ENCODE results near the gene ANO2. TPM values are rescaled to one million over a fixed set of nuclear protein-coding genes. Genes with fewer than 3 reads are reported as not detected.

ANO2 gene
- total and polyA plus RNA-seq, 4 donors = 2.4 to 30.8 (median 27.8) TPM; not detected in 1

DNA sequence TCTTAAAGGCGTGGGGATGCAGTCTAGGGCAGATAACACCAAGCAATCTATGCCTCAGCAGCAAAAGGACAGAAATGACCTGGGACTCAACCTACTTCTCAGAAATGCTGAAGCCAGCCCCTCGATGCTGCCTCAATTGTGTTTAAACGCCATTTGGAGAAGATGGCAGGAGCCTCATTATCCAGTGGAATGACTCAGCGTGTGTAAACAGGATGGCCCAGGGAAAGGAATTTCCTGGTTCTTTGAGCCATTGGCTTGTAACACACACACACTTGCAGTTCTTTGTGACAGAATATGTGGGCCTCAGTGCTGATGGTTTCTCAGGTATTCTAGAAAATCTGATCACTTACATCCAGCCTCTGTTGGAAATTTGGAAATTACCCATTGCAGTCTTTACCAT lies 358.9 kb downstream of the ANO2 start:
- WGBS, 2 donors = 70 to 78% methylated on average over 4 of the region's 4 CpGs
- H3K27ac ChIP-seq (ENCODE audit: low read depth in 1 of 2, low read length in 2 of 2) = no peak overlapping the region
- H3K9me3 ChIP-seq (ENCODE audit: control insufficient read depth, low read length) = no peaks in the 10 kb centered on the region
- intact Hi-C loops (cut with DNase I) = no loop called here
- DNase-seq (no peak), ATAC-seq (ENCODE audit: low FRiP score) (no peak)
- H3K4me3 ChIP-seq (ENCODE audit: low read length in 2 of 2) = no peak overlapping the region
- H3K36me3 ChIP-seq (ENCODE audit: control insufficient read depth in 1 of 2, insufficient read depth in 2 of 2, low read length in 1 of 2) = no peaks in the 10 kb centered on the region
- no peaks in the 10 kb centered on the region for H3K4me1 ChIP-seq (ENCODE audit: control insufficient read depth in 1 of 2, insufficient read depth in 2 of 2, low read length in 2 of 2)
- H3K27me3 ChIP-seq (ENCODE audit: control insufficient read depth in 1 of 2, insufficient read depth in 2 of 2, low read length in 1 of 2) = no peaks in the 10 kb centered on the region

DNA sequence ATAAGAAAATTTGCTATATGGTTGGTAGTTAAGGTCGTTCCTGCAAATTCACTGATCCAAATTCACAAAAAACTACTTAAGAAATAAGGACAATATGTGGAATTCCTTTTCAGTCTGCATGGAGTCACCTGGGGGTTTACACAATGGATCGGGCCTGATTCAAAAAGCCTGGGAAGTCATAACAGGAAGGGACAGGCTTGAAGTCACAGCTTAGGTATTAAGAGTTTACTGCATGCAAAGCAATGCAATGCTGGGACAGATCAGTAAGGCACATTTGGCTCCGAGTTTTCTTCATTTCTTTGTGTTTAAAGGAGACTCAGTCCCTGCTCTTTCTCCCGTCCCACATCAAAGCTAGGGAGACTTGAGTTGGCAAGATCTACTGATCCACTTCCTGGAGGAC lies 359.9 kb downstream of the ANO2 start:
- ATAC-seq (ENCODE audit: low FRiP score) (no peak), DNase-seq (no peak)
- Histone ChIP-seq H3K27me3 (ENCODE audit: control insufficient read depth in 1 of 2, insufficient read depth in 2 of 2, low read length in 1 of 2) (no peaks in the 10 kb centered on the region), H3K27ac (ENCODE audit: low read depth in 1 of 2, low read length in 2 of 2) (no peak overlapping the region), H3K9me3 (ENCODE audit: control insufficient read depth, low read length) (no peaks in the 10 kb centered on the region), H3K36me3 (ENCODE audit: control insufficient read depth in 1 of 2, insufficient read depth in 2 of 2, low read length in 1 of 2) (no peaks in the 10 kb centered on the region), H3K4me1 (ENCODE audit: control insufficient read depth in 1 of 2, insufficient read depth in 2 of 2, low read length in 2 of 2) (no peaks in the 10 kb centered on the region), H3K4me3 (ENCODE audit: low read length in 2 of 2) (no peak overlapping the region)
- WGBS, 2 donors = 83 to 85% methylated on average over 4 of the region's 4 CpGs
- intact Hi-C loops (cut with DNase I) = no loop called here

DNA sequence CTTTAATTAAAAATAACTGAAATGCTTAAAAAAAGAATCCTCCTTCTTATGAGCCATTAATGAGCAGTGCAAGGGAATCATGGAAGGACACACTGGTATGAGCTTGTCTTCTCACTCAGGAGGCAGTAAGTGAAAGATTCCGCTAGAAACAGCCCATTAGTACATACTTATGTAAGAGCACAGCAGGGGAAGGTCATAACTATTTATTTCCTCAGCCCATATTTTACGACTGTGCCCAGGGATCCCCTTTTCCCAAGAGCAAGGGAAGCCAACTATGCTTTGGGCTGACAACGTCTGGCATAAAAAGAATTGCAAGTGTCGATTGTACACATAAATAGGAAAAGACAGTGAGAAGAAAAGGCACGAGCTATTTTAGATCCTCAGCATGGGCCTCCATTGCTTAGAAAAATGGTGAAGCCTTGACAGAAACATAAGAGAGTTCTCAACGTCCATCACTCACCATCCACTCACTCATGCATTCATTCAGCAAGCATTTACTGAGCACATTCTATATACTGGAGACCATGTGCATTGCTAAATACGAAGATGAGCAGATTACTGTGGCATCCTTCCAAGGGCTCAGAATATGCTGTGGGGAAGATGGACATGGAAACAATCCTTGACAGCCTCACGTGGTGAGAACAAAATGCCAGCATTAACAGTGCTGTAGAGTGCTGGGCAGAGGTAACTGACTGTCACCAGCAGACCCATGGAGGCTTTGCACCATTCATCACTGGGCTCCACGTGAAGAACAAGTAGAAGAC lies 360.5 kb downstream of the ANO2 start:
- intact Hi-C loops (cut with DNase I) = no loop called here
- Histone ChIP-seq H3K4me3 (ENCODE audit: low read length in 2 of 2) (no peak overlapping the region), H3K4me1 (ENCODE audit: control insufficient read depth in 1 of 2, insufficient read depth in 2 of 2, low read length in 2 of 2) (no peaks in the 10 kb centered on the region), H3K9me3 (ENCODE audit: control insufficient read depth, low read length) (no peaks in the 10 kb centered on the region), H3K27ac (ENCODE audit: low read depth in 1 of 2, low read length in 2 of 2) (no peak overlapping the region), H3K27me3 (ENCODE audit: control insufficient read depth in 1 of 2, insufficient read depth in 2 of 2, low read length in 1 of 2) (no peaks in the 10 kb centered on the region), H3K36me3 (ENCODE audit: control insufficient read depth in 1 of 2, insufficient read depth in 2 of 2, low read length in 1 of 2) (no peaks in the 10 kb centered on the region)
- WGBS, 2 donors = 75 to 82% methylated on average over 9 of the region's 9 CpGs
- DNase-seq = no peak
- no peak for ATAC-seq (ENCODE audit: low FRiP score)

DNA sequence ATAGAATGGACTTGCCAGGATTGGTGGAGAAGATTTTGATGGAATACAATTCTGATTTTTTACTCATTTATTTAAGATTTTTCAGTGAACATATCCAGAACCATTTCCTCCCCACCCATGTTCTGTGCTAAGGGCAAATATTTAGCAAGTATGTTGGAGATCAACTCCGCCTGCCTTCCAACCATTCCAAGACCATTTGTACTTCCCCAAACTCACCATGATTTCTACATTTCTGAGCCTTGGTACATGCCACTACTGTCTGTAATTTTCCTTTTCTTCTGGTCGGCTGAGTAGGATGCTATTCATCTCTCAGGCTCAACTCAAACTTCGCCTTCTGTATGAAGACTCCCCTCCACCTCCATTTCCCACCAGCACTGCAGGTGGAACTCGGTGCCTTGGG lies 362.5 kb downstream of the ANO2 start:
- Histone ChIP-seq H3K4me3 (ENCODE audit: low read length in 2 of 2) (no peak overlapping the region), H3K4me1 (ENCODE audit: control insufficient read depth in 1 of 2, insufficient read depth in 2 of 2, low read length in 2 of 2) (no peaks in the 10 kb centered on the region), H3K36me3 (ENCODE audit: control insufficient read depth in 1 of 2, insufficient read depth in 2 of 2, low read length in 1 of 2) (no peaks in the 10 kb centered on the region), H3K9me3 (ENCODE audit: control insufficient read depth, low read length) (no peaks in the 10 kb centered on the region), H3K27ac (ENCODE audit: low read depth in 1 of 2, low read length in 2 of 2) (no peak overlapping the region), H3K27me3 (ENCODE audit: control insufficient read depth in 1 of 2, insufficient read depth in 2 of 2, low read length in 1 of 2) (no peaks in the 10 kb centered on the region)
- 87 to 96% methylated on average over 4 of the region's 4 CpGs for WGBS, 2 donors
- intact Hi-C loops (cut with DNase I) = no loop called here
- DNase-seq (no peak), ATAC-seq (ENCODE audit: low FRiP score) (no peak)

DNA sequence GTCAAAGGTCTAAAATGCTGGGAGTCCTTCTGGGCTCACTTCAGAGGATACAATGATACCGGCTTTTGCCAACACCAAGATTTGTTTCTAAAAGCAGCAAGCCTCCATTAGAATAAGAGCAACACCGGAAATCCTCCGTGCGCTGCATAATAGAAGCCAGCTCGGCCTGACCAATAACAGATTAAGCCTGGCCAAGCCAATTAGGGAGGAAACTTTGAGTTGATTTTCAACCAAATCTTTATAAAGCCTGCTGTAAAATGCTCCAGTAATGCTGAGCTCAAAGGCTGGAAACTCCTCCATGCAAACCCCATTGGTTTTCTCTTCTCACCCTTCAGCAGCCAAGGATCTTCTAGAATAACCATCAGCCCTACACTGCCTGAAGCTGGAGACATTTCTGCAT lies 363.0 kb downstream of the ANO2 start:
- ATAC-seq (ENCODE audit: low FRiP score) (peak; percentile 68), DNase-seq (no peak)
- Histone ChIP-seq H3K4me3 (ENCODE audit: low read length in 2 of 2) (no peak overlapping the region), H3K27me3 (ENCODE audit: control insufficient read depth in 1 of 2, insufficient read depth in 2 of 2, low read length in 1 of 2) (no peaks in the 10 kb centered on the region), H3K36me3 (ENCODE audit: control insufficient read depth in 1 of 2, insufficient read depth in 2 of 2, low read length in 1 of 2) (no peaks in the 10 kb centered on the region), H3K27ac (ENCODE audit: low read depth in 1 of 2, low read length in 2 of 2) (no peak overlapping the region), H3K4me1 (ENCODE audit: control insufficient read depth in 1 of 2, insufficient read depth in 2 of 2, low read length in 2 of 2) (no peaks in the 10 kb centered on the region), H3K9me3 (ENCODE audit: control insufficient read depth, low read length) (no peaks in the 10 kb centered on the region)
- intact Hi-C loops (cut with DNase I) = no loop called here
- WGBS, 2 donors = 44 to 53% methylated on average over 5 of the region's 5 CpGs

DNA sequence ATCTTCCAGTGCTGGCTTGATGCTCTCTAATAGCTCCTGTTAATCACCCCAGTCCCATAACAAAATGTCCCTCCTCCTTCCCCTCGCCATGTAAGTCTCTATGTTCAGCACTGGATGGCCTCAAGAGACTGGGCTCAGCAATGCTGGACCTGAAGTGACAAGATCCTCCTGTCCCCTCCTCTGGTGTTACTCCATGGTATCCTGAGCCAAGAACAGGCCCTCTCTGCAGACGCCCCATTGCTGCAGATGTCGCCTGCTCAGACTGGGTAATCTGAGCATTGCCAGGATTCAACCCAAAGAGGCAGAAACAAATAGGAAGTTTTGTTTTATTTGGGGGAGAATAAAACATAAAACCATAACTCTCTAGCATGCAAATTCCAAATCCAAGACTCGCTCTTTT lies 363.4 kb downstream of the ANO2 start:
- no peak for DNase-seq
- no peaks in the 10 kb centered on the region for H3K36me3 ChIP-seq (ENCODE audit: control insufficient read depth in 1 of 2, insufficient read depth in 2 of 2, low read length in 1 of 2)
- no peaks in the 10 kb centered on the region for H3K9me3 ChIP-seq (ENCODE audit: control insufficient read depth, low read length)
- no peak overlapping the region for H3K27ac ChIP-seq (ENCODE audit: low read depth in 1 of 2, low read length in 2 of 2)
- WGBS, 2 donors = 61 to 72% methylated on average over 4 of the region's 4 CpGs
- no peaks in the 10 kb centered on the region for H3K27me3 ChIP-seq (ENCODE audit: control insufficient read depth in 1 of 2, insufficient read depth in 2 of 2, low read length in 1 of 2)
- H3K4me3 ChIP-seq (ENCODE audit: low read length in 2 of 2) = no peak overlapping the region
- H3K4me1 ChIP-seq (ENCODE audit: control insufficient read depth in 1 of 2, insufficient read depth in 2 of 2, low read length in 2 of 2) = no peaks in the 10 kb centered on the region
- ATAC-seq (ENCODE audit: low FRiP score) = no peak
- intact Hi-C loops (cut with DNase I) = no loop called here

DNA sequence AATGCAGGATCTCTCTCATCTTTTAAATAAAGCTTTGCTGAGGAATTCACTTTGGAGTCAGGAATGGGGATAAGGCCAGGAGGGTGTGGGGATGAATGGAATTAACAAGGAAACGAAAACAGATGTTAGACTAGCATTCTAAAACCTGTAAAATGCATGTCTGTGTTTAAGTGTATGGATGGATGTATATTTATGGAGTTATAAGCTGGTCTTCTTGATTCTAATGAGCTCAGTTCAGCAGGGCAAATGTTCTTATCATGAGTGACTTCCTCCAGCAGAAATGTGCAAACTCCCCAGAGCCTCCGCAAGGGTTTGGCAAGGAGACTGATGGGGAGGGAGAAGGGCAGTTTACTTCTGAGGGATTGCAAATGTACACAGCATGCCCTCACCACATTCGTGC lies 364.0 kb downstream of the ANO2 start:
- intact Hi-C loops (cut with DNase I) = no loop called here
- 33 to 46% methylated on average over 3 of the region's 3 CpGs for WGBS, 2 donors
- H3K36me3 ChIP-seq (ENCODE audit: control insufficient read depth in 1 of 2, insufficient read depth in 2 of 2, low read length in 1 of 2) = no peaks in the 10 kb centered on the region
- H3K27me3 ChIP-seq (ENCODE audit: control insufficient read depth in 1 of 2, insufficient read depth in 2 of 2, low read length in 1 of 2) = no peaks in the 10 kb centered on the region
- no peak for DNase-seq
- no peak overlapping the region for H3K4me3 ChIP-seq (ENCODE audit: low read length in 2 of 2)
- H3K27ac ChIP-seq (ENCODE audit: low read depth in 1 of 2, low read length in 2 of 2) = no peak overlapping the region
- no peaks in the 10 kb centered on the region for H3K9me3 ChIP-seq (ENCODE audit: control insufficient read depth, low read length)
- H3K4me1 ChIP-seq (ENCODE audit: control insufficient read depth in 1 of 2, insufficient read depth in 2 of 2, low read length in 2 of 2) = no peaks in the 10 kb centered on the region
- ATAC-seq (ENCODE audit: low FRiP score) = peak; percentile 25

DNA sequence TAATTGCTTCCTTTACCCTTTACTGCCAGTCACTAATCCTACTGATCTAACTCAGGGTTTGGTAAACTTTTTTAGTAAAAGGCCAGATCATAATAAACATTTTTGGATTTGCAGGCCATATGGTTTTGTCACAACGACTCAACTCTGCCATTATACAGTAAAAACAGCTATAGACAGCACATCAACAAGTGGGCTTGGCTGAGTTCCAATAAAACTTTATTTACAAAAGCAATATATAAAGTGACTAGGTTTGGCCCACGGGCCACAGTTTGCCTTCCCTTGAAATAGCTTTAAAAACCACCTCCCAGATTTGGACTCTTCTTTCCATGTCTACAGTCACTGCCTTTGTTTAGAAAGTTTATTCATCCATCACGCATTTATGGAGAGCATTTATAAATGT lies 366.3 kb downstream of the ANO2 start:
- Histone ChIP-seq H3K27me3 (ENCODE audit: control insufficient read depth in 1 of 2, insufficient read depth in 2 of 2, low read length in 1 of 2) (no peaks in the 10 kb centered on the region), H3K9me3 (ENCODE audit: control insufficient read depth, low read length) (no peaks in the 10 kb centered on the region), H3K36me3 (ENCODE audit: control insufficient read depth in 1 of 2, insufficient read depth in 2 of 2, low read length in 1 of 2) (no peaks in the 10 kb centered on the region), H3K4me1 (ENCODE audit: control insufficient read depth in 1 of 2, insufficient read depth in 2 of 2, low read length in 2 of 2) (no peaks in the 10 kb centered on the region), H3K27ac (ENCODE audit: low read depth in 1 of 2, low read length in 2 of 2) (no peak overlapping the region), H3K4me3 (ENCODE audit: low read length in 2 of 2) (no peak overlapping the region)
- ATAC-seq (ENCODE audit: low FRiP score) (no peak), DNase-seq (no peak)
- intact Hi-C loops (cut with DNase I) = no loop called here
- WGBS, 2 donors = 64 to 67% methylated on average over 3 of the region's 3 CpGs

DNA sequence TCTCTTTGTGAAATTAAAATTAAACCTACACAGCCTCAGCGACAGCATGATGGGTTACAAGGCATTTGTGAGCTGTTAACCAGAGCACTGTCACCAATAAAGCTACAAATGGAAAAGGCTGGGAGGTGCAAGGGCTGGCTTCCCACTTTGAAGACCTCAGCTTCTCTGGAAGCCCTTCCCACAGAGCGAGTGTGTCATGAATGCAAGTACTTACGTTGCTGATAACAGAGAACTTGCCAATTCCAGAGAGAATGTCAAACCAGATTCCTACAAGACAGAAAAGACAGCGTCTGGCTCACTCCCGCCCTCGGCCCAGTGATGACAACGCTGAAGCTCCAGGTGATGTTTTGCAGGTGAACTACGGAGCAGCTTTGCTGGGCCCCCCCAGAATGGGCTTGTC lies 367.3 kb downstream of the ANO2 start:
- intact Hi-C loops (cut with DNase I) = no loop called here
- H3K27ac ChIP-seq (ENCODE audit: low read depth in 1 of 2, low read length in 2 of 2) = no peak overlapping the region
- 90 to 91% methylated on average over 8 of the region's 8 CpGs for WGBS, 2 donors
- ATAC-seq (ENCODE audit: low FRiP score) (no peak), DNase-seq (no peak)
- H3K36me3 ChIP-seq (ENCODE audit: control insufficient read depth in 1 of 2, insufficient read depth in 2 of 2, low read length in 1 of 2) = no peaks in the 10 kb centered on the region
- no peaks in the 10 kb centered on the region for H3K4me1 ChIP-seq (ENCODE audit: control insufficient read depth in 1 of 2, insufficient read depth in 2 of 2, low read length in 2 of 2)
- H3K9me3 ChIP-seq (ENCODE audit: control insufficient read depth, low read length) = no peaks in the 10 kb centered on the region
- no peak overlapping the region for H3K4me3 ChIP-seq (ENCODE audit: low read length in 2 of 2)
- no peaks in the 10 kb centered on the region for H3K27me3 ChIP-seq (ENCODE audit: control insufficient read depth in 1 of 2, insufficient read depth in 2 of 2, low read length in 1 of 2)

Data from aorta (tissue), 5 donors.